Vagina (tissue), 2 donors: ENCODE results near the gene PLEKHA3. TPM values are rescaled to one million over a fixed set of nuclear protein-coding genes. Genes with fewer than 3 reads are reported as not detected.

ENCODE experiments used
- DNase-seq, 2 donors: peaks; one replicate each; pipeline ENCODE4 v3.0.0-alpha.2; 2017; ENCODE audit errors: extremely low spot score in 2 of 2
- H3K27ac ChIP-seq: fragments of 200-600 bp; sonication (generic); one replicate; pipeline ENCODE4 v1.5.1; 2019
- H3K27me3 ChIP-seq: fragments of 200-600 bp; sonication (generic); one replicate; pipeline ENCODE4 v1.5.1; 2019
- H3K36me3 ChIP-seq, 2 donors: fragments of 200-600 bp; sonication (generic); one replicate each; pipeline ENCODE4 v1.5.1; 2017 to 2019
- H3K4me1 ChIP-seq: fragments of 200-600 bp; sonication (generic); one replicate; pipeline ENCODE4 v1.5.1; 2019
- H3K4me3 ChIP-seq, 2 donors: fragments of 200-600 bp; sonication (generic); 1 replicate in 1 of 2; 2 replicates in 1 of 2; pipeline ENCODE4 v1.5.1; 2016 to 2019
- H3K9me3 ChIP-seq: fragments of 200-600 bp; sonication (generic); one replicate; pipeline ENCODE4 v1.5.1; 2019
- CTCF ChIP-seq, 3 experiments: fragments of 450-650 bp in 2 of 3; fragments of 200-600 bp in 1 of 3; sonication (generic) in 1 of 3; IDR thresholded peaks; one replicate each; pipeline ENCODE4 v1.5.1; 2017 to 2019; ENCODE audit warnings: antibody characterized with exemption in 3 of 3, mild to moderate bottlenecking in 2 of 3, moderate library complexity in 2 of 3
- POLR2A ChIP-seq, 2 donors: fragments of 450-650 bp; IDR thresholded peaks; one replicate each; pipeline ENCODE4 v1.6.1; 2017; ENCODE audit warnings: antibody characterized with exemption in 2 of 2, mild to moderate bottlenecking in 2 of 2, moderate library complexity in 2 of 2
- POLR2AphosphoS5 ChIP-seq, 2 donors: sonication (generic); formaldehyde crosslinking; IDR thresholded peaks; one replicate each; pipeline ENCODE4 v1.9.0; 2017; ENCODE audit warnings: antibody characterized with exemption in 2 of 2, mild to moderate bottlenecking in 2 of 2, low read depth in 1 of 2; ENCODE audit not compliant: insufficient read depth in 1 of 2
- intact Hi-C: fragments of 100-400 bp; cut with DNase I; formaldehyde crosslinking; loops from one replicate; pipeline ENCODE4 v1.15.1; 2023
- total RNA-seq: library from RNA; depleted of rRNA; stranded (reverse); fragments of >200 nt; gene quantifications from one replicate; pipeline ENCODE4 v1.2.3, GENCODE V29; 2016

PLEKHA3 gene
- total RNA-seq, 1 donor from 2014 or later, result 5.9 TPM

- peak overlapping the region; percentile 91 for H3K27ac ChIP-seq
- peaks cover 34% of the 10 kb centered on the region for H3K4me1 ChIP-seq
- intact Hi-C loops, result no loop called here
- no peak for TF ChIP-seq POLR2A (IDR thresholded peaks at IDR 0.05)
- H3K4me3 ChIP-seq, result peak overlapping the region; percentile 62 to 81
- H3K9me3 ChIP-seq, result no peaks in the 10 kb centered on the region
- no peak for DNase-seq
- no peaks in the 10 kb centered on the region for H3K27me3 ChIP-seq
- peaks cover 0 to 17% of the 10 kb centered on the region in 2 donors for H3K36me3 ChIP-seq
These were observed 30.3 kb upstream of the PLEKHA3 start for GRCh38 chr2:178449700-178450523.

- Histone ChIP-seq H3K9me3 (no peaks in the 10 kb centered on the region), H3K27me3 (no peaks in the 10 kb centered on the region), H3K27ac (peak overlapping the region; percentile 91), H3K36me3 (peaks cover 0 to 11% of the 10 kb centered on the region in 2 donors), H3K4me1 (peaks cover 34% of the 10 kb centered on the region), H3K4me3 (peak overlapping the region; percentile 62 to 81)
- intact Hi-C loops, result no loop called here
- no peak for TF ChIP-seq POLR2A (IDR thresholded peaks at IDR 0.05)
- no peak for TF ChIP-seq POLR2AphosphoS5 (IDR thresholded peaks at IDR 0.05; ENCODE audit: insufficient read depth in 1 of 2, low read depth in 1 of 2)
- no peak for DNase-seq
These were observed 29.8 kb upstream of the PLEKHA3 start for GRCh38 chr2:178450524-178450773.

DNA sequence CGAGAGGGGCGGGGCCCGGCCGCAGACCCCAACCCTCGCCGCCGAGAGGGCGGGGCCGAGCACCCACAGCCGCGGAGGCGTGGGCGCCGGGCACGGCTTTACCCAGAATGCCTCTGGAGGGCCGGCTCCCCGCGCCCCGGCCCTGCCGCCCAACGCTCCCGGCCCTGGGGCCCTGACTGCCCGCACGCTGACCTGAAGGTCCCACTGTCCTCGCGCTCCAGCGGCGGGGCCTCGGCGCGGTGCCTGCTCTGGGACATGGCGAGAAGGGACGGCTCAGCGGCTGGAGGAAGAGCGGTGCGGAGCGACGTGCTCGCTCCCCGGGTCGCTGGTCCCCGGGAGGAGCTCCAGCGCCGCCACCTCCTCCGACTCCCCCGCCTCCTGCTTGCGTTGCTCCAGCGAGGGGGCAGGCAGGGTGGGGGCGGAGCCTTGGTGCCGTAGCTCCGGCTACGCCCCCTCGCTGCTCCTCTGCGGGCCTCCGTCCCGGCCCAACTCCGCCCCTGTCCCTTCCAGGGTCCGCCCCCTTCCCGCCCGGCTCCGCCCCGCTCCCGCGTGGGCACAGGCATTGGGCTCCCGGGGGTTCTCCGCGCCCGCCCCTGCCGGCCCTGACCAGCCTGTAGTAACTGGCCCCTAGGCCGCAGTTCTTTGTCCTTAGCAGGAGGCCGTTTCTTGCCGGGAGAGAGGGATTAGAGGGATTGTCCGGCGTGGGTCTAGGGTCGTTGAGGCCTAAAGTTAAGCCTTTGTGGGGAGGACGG is 29.3 kb upstream of the PLEKHA3 start, which contains the start of the genes PJVK and PRKRA:
Gene PJVK (plus strand): TSS at position 605 of the 752 bp plus-strand sequence. CDS start 2,032 bp downstream, outside the sequence.
Gene PRKRA (minus strand): TSS at position 402 of the 752 bp plus-strand sequence. CDS start 145 bp downstream, at position 257.
- H3K27ac ChIP-seq, result peak within 1 kb of the TSS; percentile 91
- TF ChIP-seq CTCF (IDR thresholded peaks at IDR 0.05) (peak in 1 of 3 experiments; percentile 20), POLR2AphosphoS5 (IDR thresholded peaks at IDR 0.05; ENCODE audit: insufficient read depth in 1 of 2, low read depth in 1 of 2) (peak; percentile 87 to 98), POLR2A (IDR thresholded peaks at IDR 0.05) (peak in 1 of 2 donors; percentile 88)
- H3K36me3 ChIP-seq, result peaks cover 0 to 6% of the 10 kb centered on the region in 2 donors
- H3K4me1 ChIP-seq, result peaks cover 34% of the 10 kb centered on the region
- no peaks in the 10 kb centered on the region for H3K27me3 ChIP-seq
- intact Hi-C loops, result loop anchor here (1.0 kb wide), 1 partner anchor 29 kb away; the partner anchor contains the start of gene PLEKHA3
- no peaks in the 10 kb centered on the region for H3K9me3 ChIP-seq
- H3K4me3 ChIP-seq, result peak within 1 kb of the TSS; percentile 62 to 81
- DNase-seq, result peak in 1 of 2 donors; percentile 97

DNA sequence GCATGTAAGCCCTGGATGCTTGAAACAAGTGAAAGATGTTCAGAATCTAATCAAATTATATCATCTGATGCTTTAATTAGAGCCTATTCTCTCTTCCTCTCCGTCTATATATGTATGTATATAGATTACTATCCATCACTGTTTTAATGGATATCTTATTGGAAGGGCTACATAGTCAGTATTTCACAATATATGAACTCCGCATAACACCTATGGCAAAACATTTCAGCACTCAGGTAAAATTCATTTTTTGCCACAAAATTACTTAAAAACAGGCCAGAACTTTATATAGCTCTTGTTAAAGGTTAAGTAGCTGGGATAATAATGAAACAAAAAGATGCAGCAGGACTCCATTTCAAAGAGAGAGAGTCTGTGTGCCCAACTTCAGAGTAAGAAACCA is 27.9 kb upstream of the PLEKHA3 start:
- Histone ChIP-seq H3K36me3 (no peaks in the 10 kb centered on the region), H3K27me3 (no peaks in the 10 kb centered on the region), H3K27ac (peak overlapping the region; percentile 91), H3K9me3 (no peaks in the 10 kb centered on the region), H3K4me1 (peaks cover 34% of the 10 kb centered on the region), H3K4me3 (no peak overlapping the region)
- intact Hi-C loops, result no loop called here
- DNase-seq, result no peak
- TF ChIP-seq POLR2AphosphoS5 (IDR thresholded peaks at IDR 0.05; ENCODE audit: insufficient read depth in 1 of 2, low read depth in 1 of 2) (no peak), CTCF (IDR thresholded peaks at IDR 0.05) (no peak), POLR2A (IDR thresholded peaks at IDR 0.05) (no peak)

DNA sequence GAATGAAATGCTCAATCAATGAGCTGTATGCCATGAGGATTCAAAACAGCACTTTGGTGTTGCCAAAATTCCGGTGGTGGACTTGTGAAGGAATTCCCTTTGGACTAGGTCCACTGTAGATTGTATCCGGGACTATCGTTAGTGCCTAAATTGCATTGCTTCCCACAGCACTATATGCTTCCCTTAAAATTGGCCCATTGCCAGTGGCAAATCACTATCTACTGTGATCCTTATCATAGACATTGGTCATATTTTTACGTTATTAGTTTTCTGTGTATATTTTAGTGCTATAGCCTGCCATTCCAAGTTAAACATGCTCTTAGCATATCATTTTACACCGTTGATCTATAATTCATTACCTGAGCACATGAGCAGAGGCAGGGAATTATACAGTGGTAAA is 27.4 kb upstream of the PLEKHA3 start:
- no peak for TF ChIP-seq POLR2AphosphoS5 (IDR thresholded peaks at IDR 0.05; ENCODE audit: insufficient read depth in 1 of 2, low read depth in 1 of 2)
- TF ChIP-seq POLR2A (IDR thresholded peaks at IDR 0.05), result no peak
- no peak for TF ChIP-seq CTCF (IDR thresholded peaks at IDR 0.05)
- Histone ChIP-seq H3K4me1 (peaks cover 32% of the 10 kb centered on the region), H3K4me3 (no peak overlapping the region), H3K27ac (no peak overlapping the region), H3K36me3 (no peaks in the 10 kb centered on the region), H3K27me3 (no peaks in the 10 kb centered on the region), H3K9me3 (no peaks in the 10 kb centered on the region)
- intact Hi-C loops, result no loop called here
- no peak for DNase-seq
